H1 (cell line): ENCODE measurements around the gene MAST1.

Experiments used
- EP300 ChIP-seq, 2 experiments: IDR thresholded peaks; 1 replicate in 1 of 2; 2 replicates in 1 of 2; pipeline ENCODE4 v1.6.1; 2011 to 2012; ENCODE audit warnings: low read depth in 2 of 2, low read length in 2 of 2, mild to moderate bottlenecking in 2 of 2, borderline replicate concordance in 1 of 2, inconsistent platforms in 1 of 2, moderate library complexity in 1 of 2
- GTF2F1 ChIP-seq: IDR thresholded peaks from 2 replicates; pipeline ENCODE4 v1.6.1; 2012; ENCODE audit warnings: low read depth, low read length, improper control_type of control experiment, borderline replicate concordance
- POLR2A ChIP-seq, 2 experiments: IDR thresholded peaks; 1 replicate in 1 of 2; 2 replicates in 1 of 2; pipeline ENCODE4 v1.6.1; 2011; ENCODE audit warnings: low read depth in 2 of 2, low read length in 2 of 2, mild to moderate bottlenecking in 2 of 2; ENCODE audit errors: control extremely low read depth in 1 of 2
- POLR2AphosphoS5 ChIP-seq: IDR thresholded peaks from 2 replicates; pipeline ENCODE4 v1.6.1; 2011; ENCODE audit warnings: low read depth, low read length
- SRF ChIP-seq: IDR thresholded peaks from 2 replicates; pipeline ENCODE4 v1.6.1; 2011; ENCODE audit warnings: mild to moderate bottlenecking, low read depth, low read length, moderate library complexity
- TF ChIP-seq, protein P1 (sequence below), 3 experiments: IDR thresholded peaks; 1 replicate in 2 of 3; 2 replicates in 1 of 3; pipeline versions ENCODE4 v1.5.1 to v1.6.1; 2011; ENCODE audit warnings: low read length in 3 of 3, mild to moderate bottlenecking in 3 of 3, inconsistent platforms in 2 of 3, low read depth in 1 of 3, moderate library complexity in 1 of 3; ENCODE audit not compliant: insufficient read depth in 1 of 3; ENCODE audit errors: control extremely low read depth in 1 of 3

DNA sequence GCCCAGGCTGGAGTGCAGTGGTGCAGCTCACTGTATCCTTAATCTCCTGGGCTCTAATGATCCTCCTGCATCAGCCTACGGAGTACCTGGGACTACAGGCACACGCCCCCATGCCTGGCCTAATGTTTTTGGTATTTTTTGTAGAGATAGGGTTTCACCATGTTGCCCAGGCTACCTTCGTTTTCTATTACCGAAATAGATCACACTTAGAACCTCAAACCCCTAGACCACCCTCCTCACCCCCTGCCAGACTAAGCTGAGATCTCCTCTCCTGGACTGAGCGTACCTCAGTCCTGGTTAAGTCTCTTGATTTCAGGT, 48.3 kb downstream of the MAST1 start:
- TF ChIP-seq, protein P1, sequence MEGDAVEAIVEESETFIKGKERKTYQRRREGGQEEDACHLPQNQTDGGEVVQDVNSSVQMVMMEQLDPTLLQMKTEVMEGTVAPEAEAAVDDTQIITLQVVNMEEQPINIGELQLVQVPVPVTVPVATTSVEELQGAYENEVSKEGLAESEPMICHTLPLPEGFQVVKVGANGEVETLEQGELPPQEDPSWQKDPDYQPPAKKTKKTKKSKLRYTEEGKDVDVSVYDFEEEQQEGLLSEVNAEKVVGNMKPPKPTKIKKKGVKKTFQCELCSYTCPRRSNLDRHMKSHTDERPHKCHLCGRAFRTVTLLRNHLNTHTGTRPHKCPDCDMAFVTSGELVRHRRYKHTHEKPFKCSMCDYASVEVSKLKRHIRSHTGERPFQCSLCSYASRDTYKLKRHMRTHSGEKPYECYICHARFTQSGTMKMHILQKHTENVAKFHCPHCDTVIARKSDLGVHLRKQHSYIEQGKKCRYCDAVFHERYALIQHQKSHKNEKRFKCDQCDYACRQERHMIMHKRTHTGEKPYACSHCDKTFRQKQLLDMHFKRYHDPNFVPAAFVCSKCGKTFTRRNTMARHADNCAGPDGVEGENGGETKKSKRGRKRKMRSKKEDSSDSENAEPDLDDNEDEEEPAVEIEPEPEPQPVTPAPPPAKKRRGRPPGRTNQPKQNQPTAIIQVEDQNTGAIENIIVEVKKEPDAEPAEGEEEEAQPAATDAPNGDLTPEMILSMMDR (IDR thresholded peaks at IDR 0.05; ENCODE audit: control extremely low read depth in 1 of 3, insufficient read depth in 1 of 3, low read depth in 1 of 3, low read length in 3 of 3), result no peak
- TF ChIP-seq POLR2A (IDR thresholded peaks at IDR 0.05; ENCODE audit: control extremely low read depth in 1 of 2, low read depth in 2 of 2, low read length in 2 of 2) (no peak), EP300 (IDR thresholded peaks at IDR 0.05; ENCODE audit: borderline replicate concordance in 1 of 2, low read depth in 2 of 2, low read length in 2 of 2) (no peak), GTF2F1 (no peak), SRF (no peak), POLR2AphosphoS5 (no peak)
